NCI-H748 treated with DMSO at 0.1 percent for 48 hours (cell line): ENCODE data around the gene GMDS.
A peak's percentile ranks its signal among the peaks of the same experiment; 100 is the strongest.

Source experiments
- DNase-seq: peaks from one replicate; lab custom pipeline; 2025; lab: John Stamatoyannopoulos, UW

GMDS gene

GRCh38 chr6:2178125-2178524 lies 67.3 kb downstream of the GMDS start:
- DNase-seq, result no peak

- no peak for DNase-seq
Measured at GRCh38 chr6:2175825-2176224, 69.6 kb downstream of the GMDS start.

GRCh38 chr6:2173203-2173961 lies 72.0 kb downstream of the GMDS start:
- DNase-seq, result no peak

- DNase-seq, result no peak
Measured at GRCh38 chr6:2171728-2172127, 73.7 kb downstream of the GMDS start.

GRCh38 chr6:2168480-2168879 lies 76.9 kb downstream of the GMDS start:
- no peak for DNase-seq

- DNase-seq, result no peak
Measured at GRCh38 chr6:2166717-2167116, 78.7 kb downstream of the GMDS start.

- DNase-seq, result no peak
Measured at GRCh38 chr6:2165286-2165685, 80.1 kb downstream of the GMDS start.

DNA sequence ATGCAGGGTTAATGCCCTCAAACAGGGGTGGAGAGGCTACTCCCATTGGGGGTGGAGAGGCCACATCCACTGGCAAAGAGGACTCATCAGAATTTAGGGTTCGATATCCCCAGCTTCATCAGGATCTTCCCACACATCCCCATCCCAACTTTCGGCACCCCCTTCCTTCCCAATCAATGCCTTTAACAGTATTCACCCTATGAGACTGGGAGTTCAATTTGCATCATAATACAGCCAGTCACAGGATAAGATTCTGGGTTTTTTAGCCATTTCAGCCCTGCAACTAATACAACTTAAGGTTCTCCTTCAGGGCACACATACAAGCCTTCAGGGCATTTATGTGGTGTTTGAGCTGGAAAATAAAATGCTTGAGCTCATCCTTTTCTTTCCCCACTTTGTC lies 80.9 kb downstream of the GMDS start:
- no peak for DNase-seq

GRCh38 chr6:2162079-2162445 lies 83.3 kb downstream of the GMDS start:
- no peak for DNase-seq

DNA sequence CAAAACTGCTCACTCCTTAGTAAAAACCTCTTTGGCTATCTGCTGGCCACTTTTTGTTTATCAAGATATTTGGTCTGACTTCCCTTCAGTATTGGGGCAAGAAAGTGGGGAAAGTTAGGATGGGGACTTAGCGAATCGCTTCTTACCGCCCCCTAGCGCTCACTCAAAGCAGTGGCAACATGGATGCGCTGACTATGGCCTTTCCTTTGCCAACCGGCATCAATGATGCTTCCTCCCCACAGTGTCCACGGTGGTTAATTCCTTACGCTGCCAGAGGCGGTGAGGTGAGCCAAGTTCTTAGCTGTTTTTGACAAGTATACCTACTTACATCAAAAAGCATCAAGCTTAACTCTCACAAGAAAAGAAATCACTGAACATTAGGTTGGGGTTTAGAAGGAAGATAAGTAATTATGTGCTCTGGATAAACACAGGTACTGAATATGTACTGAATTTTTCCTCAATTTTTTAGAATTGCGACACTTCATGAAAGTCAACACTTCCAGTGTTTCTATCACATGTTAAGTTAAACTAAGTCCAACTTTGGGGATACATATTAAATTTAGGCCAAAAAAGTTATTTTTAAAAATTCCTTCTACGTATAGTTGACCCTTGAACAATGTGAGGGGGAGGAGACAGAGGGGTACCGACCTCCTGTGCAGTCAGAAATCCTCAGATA lies 86.7 kb downstream of the GMDS start:
- DNase-seq, result no peak

- no peak for DNase-seq
Measured at GRCh38 chr6:2157441-2158127, 87.8 kb downstream of the GMDS start.

GRCh38 chr6:2155206-2155605 lies 90.2 kb downstream of the GMDS start:
- peak; percentile 61 for DNase-seq

- DNase-seq, result no peak
Measured at GRCh38 chr6:2149361-2150006, 95.9 kb downstream of the GMDS start.

GRCh38 chr6:2148748-2149147 lies 96.7 kb downstream of the GMDS start:
- no peak for DNase-seq

DNA sequence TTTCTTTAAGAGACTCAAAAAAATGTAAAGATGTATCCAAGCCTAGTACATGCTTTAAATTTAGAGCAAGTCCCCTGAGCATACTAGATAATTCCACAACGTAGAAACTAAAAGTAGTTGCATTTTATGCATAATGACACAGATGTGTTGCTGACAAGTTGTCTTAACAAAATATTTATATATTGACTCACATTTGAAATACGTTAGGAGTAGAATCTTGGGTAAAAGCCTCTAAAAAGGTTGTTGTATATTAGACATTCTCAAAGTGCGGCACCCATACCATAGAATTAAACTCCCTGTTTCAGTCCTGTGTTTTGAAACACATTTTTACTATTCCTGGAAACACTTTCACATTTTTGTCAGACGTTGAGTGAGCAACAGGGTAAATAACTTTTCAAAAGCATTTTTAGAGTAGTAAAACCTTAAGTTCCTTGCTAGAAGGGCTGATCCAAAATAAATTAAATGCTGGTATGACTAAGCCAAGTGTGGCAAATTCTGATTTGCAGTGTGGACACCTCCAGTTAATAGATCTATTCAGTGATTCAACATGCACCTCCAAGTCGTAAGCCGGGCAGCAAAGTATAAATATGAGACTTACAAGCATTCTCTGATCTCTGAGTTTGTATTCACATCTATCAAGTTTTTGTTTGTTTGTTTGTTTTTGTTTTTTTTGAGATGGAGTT lies 97.5 kb downstream of the GMDS start:
- DNase-seq, result no peak

- DNase-seq, result no peak
Measured at GRCh38 chr6:2147261-2147660, 98.1 kb downstream of the GMDS start.

DNA sequence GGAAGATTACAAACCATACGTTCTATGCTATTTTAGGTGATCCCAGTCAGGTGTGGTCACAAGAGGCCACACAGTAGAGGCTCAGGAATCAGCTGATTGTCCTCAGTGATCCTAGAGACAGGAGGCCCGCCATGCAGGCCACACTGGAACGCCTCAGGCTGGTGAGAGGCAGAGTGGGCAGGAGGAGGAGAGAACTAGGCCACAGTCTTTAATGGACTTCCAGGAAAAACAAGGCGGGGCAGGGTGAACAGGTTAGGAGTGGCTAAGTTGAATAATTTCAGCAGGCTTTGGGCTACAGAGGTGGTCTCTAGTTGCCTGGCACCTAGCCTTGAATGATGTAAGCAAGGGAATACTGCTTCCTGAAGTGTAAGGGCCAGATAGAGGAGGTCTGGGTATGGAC lies 101.2 kb downstream of the GMDS start:
- DNase-seq, result no peak

DNA sequence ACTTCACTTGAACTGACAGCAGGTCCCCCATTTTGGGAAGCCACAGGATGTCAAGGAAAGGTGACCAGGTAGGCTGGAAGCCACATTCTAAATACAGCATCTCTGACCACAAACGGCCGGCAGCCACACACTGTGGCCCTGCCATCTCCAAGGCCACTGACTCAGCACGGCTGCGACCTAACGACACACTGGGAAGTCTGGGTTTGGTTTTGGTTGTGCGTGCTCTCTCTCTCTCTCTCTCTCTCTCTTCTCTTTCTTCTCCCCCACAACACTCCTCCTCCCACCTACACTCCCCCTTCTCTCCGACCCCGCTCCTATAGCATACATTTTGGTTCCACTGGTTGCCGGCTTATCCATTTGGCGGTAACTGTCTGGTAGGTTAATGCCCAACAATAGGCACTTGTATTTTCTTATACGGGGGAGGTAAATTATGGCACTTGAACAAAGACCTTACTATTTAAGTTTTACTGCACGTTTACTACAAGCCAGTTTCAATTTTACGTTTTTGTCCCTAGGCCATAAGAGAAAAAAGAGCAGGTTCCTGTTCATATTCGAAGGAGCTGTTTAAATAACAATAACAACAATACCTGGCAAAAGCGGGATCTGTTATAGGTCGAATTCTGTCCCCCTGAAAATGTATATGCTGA lies 103.6 kb downstream of the GMDS start:
- DNase-seq, result no peak

- DNase-seq, result no peak
Measured at GRCh38 chr6:2140438-2141128, 104.8 kb downstream of the GMDS start.

DNA sequence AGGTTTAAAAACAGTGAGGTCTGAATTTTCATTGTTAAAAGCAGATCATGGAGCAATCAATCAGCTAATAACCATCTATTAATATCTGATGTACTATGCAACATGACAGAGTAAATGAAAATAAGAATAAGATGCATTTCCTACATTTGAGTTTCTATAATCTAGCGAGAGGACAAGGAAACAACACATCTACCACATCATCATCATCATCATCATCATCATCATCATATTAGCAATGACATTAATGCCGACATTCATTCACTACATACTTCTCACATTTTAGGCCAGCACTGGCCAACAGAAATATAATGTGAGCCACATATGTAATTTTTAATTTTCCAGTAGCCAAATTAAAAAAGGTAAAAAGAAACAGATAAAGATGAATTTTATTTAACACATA lies 110.0 kb downstream of the GMDS start:
- no peak for DNase-seq

DNA sequence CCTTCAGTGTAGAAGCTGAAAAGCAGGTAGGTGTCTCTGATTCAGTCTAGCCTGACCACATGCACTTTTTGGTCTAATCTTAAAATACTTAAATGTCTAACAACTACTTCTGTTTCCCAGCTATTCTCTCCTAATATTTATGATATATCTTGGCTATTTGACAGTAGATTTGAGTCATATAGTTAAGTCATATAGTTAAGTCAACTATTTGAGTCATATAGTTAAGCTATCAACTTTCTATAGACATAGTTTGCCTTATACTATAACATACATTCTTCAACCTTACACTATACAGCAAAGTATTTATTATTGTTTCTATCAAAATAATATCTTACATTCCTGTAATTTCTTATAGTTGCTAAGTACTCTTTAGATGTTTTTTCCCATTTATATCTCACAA lies 110.9 kb downstream of the GMDS start:
- DNase-seq, result no peak
